ENCODE results near the gene ALPI. TPM values are rescaled to one million over a fixed set of nuclear protein-coding genes. Genes with fewer than 3 reads are reported as not detected.
"Not testable (repeated sequence)": the region's sequence is repeated elsewhere in the genome, so short reads cannot be mapped to it uniquely, and the experiment has no call there.

ALPI gene
- total RNA-seq, 1 donor from 2014 or later, result not detected

- peak overlapping the region; percentile 20 for H3K4me3 ChIP-seq (ENCODE audit: low read depth, low read length)
- no peak for TF ChIP-seq CTCF (conservative IDR thresholded peaks at IDR 0.05; ENCODE audit: low read depth, low read length)
- no peak for DNase-seq (ENCODE audit: low read depth)
Measured at GRCh38 chr2:232418466-232419244, 37.3 kb upstream of the ALPI start.

- DNase-seq (ENCODE audit: low read depth), result no peak
- TF ChIP-seq CTCF (conservative IDR thresholded peaks at IDR 0.05; ENCODE audit: low read depth, low read length), result no peak
- H3K4me3 ChIP-seq (ENCODE audit: low read depth, low read length), result no peak overlapping the region
Measured at GRCh38 chr2:232419245-232420072, 36.5 kb upstream of the ALPI start.

DNA sequence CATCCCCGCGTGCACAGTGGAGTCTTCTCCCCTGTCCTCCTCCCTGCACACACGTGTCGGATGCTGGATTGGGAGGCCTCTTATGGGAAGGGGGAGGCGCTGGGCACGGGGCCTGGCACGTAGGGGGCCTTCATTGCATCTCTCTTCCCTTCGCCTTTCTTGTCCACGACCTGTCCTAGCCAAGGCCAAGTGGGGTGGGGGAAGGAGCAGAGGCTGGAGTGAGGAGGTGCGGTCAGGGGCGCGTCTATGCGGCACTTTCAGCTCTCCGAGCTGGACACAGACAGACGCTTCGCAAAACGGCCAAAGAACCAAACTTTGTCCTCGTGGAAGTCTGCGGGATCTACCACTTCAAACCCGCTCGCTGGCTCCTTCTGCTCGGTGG lies 35.9 kb upstream of the ALPI start:
- no peak for DNase-seq (ENCODE audit: low read depth)
- H3K4me3 ChIP-seq (ENCODE audit: low read depth, low read length), result no peak overlapping the region
- TF ChIP-seq CTCF (conservative IDR thresholded peaks at IDR 0.05; ENCODE audit: low read depth, low read length), result no peak

DNA sequence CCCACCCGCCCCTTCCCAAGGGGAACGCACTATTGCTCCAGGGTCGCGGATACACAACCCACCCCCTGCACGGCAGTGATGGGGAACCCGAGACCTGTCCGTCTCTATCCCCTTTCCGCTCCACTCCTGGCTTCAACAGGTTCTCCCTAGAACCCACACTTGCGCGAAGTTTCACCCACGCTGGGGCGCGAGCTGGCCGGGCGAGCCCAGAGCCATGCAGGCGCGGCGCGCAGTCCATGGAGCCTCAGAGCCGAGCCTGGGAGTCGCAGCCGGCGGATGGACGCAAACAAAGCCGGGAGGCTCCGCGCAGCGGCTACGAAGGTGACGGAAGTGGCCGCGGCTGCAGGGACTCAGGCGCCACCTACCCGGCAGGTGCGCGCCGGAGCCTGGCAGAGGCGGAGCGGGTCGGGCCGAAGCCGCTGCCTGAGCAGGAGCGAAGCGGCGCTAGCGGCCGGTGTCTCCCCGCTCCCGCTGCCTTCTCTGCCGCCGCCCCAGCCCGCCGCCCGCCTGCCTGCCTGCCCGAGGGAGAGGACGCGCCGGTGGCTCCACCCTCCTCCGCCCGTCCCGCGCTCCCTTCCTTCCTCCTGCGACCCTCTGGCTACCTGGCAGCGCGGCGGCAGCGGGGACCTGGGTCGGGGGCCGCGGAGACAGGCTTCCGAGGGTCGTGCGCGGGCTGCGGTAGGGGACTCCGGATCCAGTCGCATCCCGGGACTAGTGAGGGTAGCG lies 35.3 kb upstream of the ALPI start:
- no peak for TF ChIP-seq CTCF (conservative IDR thresholded peaks at IDR 0.05; ENCODE audit: low read depth, low read length)

DNA sequence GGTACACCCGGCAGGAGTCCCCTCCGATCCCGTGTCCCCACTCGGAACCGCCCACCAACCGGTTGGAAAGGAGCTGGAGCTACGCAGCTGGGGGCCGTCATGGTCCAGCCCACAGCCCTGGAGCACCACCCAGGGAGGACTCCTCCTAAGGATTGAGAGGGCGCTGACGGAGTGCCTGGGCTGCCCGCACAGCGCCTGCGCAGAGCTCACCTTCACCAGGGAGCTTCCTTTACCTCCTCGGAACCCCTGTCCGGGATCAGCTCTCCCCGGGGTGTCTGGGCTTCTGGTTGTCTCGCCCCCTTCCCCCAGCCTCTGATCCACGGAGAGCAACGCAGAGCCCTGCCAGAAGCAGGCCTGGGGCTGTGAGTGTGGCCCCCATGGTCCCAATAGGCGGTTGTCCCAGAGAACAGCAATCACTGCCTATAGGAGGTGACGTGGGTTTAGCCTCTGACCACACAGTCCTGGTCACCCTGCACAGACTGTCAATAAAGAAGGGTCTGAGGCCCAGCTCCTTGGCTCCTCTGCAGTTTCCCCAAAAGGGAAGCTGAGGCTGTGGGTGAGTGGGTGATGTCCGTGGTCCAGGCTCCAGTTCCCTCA lies 34.7 kb upstream of the ALPI start:
- H3K4me3 ChIP-seq (ENCODE audit: low read depth, low read length), result no peak overlapping the region
- TF ChIP-seq CTCF (conservative IDR thresholded peaks at IDR 0.05; ENCODE audit: low read depth, low read length), result no peak
- no peak for DNase-seq (ENCODE audit: low read depth)

More for the DNA sequence above, 35.3 kb upstream of the ALPI start:
- H3K4me3 ChIP-seq (ENCODE audit: low read depth, low read length), result peak overlapping the region; percentile 10
- no peak for DNase-seq (ENCODE audit: low read depth)

- TF ChIP-seq CTCF (conservative IDR thresholded peaks at IDR 0.05; ENCODE audit: low read depth, low read length), result no peak
- no peak overlapping the region for H3K4me3 ChIP-seq (ENCODE audit: low read depth, low read length)
- no peak for DNase-seq (ENCODE audit: low read depth)
Measured at GRCh38 chr2:232422051-232422450, 33.9 kb upstream of the ALPI start.

DNA sequence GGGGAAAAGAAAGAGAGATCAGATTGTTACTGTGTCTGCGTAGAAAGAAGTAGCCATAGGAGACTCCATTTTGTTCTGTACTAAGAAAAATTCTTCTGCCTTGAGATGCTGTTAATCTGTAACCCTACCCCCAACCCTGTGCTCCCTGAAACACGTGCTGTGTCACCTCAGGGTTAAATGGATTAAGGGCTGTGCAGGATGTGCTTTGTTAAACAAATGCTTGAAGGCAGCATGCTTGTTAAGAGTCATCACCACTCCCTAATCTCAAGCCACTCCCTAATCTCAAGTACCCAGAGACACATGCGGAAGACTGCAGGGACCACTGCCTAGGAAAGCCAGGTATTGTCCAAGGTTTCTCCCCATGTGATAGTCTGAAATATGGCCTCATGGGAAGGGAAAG lies 33.0 kb upstream of the ALPI start:
- DNase-seq (ENCODE audit: low read depth); H3K4me3 ChIP-seq (ENCODE audit: low read depth, low read length): not testable (repeated sequence)

GRCh38 chr2:232423407-232423806 lies 32.5 kb upstream of the ALPI start:
- not testable (repeated sequence) for H3K4me3 ChIP-seq (ENCODE audit: low read depth, low read length); DNase-seq (ENCODE audit: low read depth)
